NOMO-1 (cell line): ENCODE data around the gene DGKZ.
"Not testable (repeated sequence)": the region's sequence is repeated elsewhere in the genome, so short reads cannot be mapped to it uniquely, and the experiment has no call there.

ENCODE experiments used
- DNase-seq, 2 experiments: peaks; one replicate each; lab custom pipeline; 2025; ENCODE audit not compliant: unreplicated experiment in 2 of 2; lab: John Stamatoyannopoulos, UW

The DGKZ gene, protein sequence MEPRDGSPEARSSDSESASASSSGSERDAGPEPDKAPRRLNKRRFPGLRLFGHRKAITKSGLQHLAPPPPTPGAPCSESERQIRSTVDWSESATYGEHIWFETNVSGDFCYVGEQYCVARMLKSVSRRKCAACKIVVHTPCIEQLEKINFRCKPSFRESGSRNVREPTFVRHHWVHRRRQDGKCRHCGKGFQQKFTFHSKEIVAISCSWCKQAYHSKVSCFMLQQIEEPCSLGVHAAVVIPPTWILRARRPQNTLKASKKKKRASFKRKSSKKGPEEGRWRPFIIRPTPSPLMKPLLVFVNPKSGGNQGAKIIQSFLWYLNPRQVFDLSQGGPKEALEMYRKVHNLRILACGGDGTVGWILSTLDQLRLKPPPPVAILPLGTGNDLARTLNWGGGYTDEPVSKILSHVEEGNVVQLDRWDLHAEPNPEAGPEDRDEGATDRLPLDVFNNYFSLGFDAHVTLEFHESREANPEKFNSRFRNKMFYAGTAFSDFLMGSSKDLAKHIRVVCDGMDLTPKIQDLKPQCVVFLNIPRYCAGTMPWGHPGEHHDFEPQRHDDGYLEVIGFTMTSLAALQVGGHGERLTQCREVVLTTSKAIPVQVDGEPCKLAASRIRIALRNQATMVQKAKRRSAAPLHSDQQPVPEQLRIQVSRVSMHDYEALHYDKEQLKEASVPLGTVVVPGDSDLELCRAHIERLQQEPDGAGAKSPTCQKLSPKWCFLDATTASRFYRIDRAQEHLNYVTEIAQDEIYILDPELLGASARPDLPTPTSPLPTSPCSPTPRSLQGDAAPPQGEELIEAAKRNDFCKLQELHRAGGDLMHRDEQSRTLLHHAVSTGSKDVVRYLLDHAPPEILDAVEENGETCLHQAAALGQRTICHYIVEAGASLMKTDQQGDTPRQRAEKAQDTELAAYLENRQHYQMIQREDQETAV

DNA sequence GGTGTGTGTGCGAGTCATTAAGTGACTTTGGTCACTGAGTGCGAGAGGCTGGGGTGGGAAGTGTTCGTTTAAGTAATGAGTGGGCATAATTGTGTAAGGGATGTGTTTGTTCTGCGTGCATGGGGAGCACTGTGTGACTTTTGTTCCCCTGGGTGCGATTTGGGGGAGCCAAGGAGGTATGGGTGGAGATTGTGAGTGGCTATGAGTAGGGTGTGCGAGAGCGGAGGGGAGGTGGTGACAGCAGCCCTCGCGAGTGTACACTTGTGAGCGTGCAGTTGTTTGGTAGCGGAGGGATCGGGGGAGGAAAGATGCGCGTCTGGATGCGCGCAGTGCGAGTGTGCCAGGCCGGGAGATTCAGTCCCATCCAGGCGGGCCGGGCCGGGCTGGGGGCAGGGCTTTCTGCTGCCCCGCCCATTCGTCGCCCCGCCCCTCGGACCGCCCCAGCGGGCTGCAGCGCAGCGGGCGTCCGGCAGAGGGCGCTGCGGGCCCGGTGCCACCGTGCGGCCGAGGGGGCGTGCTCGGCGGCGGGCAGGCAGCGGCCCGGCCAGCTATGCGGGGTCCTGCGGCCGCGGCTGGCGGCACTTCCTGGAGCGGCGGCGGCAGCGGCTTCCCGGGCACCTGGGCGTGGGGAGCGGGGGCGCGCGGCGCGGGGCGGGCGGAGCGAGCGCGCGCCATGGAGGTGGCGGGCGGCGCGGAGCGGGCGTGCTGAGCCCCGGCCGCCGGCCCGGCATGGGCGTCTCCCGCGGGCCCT lies at the start of gene DGKZ:
Gene DGKZ, plus strand, starts transcription at position 578 of the 751 bp plus-strand sequence. CDS start 197 bp downstream, outside the sequence.
- peak; percentile 66 to 83 for DNase-seq

DNA sequence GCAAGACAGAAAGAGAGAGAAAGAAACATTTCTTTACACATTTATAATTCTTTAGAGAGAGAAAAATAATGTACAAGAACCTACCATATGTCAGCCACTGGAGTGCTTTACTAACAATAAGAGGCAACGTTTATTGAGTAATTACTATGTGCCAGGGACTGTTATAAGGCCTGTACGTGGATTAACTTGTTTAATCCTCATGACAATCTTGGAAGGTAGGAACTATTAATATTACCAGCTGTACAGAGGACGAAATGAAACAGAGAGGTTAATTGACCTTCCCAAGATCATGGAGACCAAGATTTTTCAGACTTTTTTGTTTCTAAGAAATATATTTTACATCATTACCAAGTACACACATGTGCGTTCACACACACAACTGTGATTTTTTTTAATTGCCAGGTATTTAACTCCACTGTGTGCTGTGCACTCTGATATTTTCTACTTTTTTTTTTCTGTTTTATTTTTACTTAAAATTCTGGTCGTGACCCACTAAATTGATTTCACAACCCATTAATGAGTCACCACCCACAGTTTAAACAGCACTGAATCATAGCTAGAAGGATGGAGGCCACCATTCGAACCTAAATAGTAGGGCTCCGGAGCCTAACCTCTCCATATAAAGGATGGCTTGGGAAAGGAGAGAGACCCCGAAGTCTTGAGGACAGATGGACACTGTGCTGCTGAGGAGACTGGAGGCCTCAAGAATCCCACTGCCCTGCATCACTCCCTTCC lies 48.4 kb upstream of the DGKZ start:
- DNase-seq: peak in 1 of 2 experiments; percentile 52

DNA sequence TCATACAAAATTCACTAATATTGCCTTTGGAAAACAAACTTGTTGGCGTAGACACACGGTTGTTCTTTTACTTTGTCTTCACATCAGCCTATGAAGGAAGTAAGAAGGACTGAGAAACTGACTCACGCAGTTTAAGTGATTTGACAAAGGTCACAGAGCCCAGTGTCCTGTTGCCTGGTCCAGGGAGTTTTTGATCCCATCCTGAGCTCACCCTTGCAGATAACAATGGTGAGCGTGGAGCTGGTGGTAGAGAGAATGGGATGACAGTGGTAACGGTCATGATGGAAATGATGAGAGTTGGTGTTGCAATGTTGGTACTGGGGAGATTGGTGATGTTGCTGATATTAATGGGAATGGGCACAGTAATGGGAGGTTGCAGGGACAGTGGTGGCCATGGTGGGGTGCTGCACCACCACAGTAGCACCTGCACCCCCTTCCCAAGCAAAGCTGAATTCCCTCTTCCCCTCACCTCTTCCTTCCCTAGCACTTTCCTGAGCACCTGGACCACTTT lies 47.8 kb upstream of the DGKZ start:
- DNase-seq: no peak

DNA sequence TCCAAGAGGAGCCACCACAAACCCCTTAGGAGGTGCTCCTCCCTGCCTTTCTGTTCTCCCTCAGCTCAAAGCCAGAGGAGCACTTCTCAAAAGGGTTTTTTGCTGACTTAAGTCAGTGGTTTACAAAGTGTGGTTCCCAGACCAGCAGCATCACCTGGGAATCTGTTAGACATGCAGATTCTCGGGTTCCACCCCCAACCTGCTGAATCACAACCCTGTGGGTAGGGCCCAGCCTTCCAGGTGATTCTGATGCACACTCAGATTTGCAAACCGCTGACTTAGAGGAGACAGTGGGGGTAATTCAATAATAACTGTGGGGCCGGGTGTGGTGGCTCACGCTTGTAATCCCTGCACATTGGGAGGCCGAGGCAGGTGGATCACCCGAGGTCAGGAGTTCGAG lies 47.0 kb upstream of the DGKZ start:
- no peak for DNase-seq

DNA sequence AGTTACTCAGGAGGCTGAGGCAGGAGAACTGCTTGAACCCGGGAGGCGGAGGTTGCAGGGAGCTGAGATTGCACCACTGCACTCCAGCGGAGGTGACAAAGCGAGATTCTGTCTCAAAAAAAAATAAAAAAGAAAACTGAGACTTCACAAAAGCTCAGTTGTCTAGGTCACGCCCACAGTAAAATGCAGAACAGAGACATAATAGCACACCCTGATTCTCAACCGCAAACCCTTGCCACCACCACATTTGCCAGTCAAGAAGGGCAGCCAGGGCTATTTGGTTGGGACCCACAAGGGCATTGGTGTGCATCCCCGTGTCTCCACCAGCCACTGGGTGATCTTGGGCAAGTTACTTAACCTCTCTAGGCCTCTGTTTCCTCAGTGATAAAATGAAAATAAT lies 44.4 kb upstream of the DGKZ start:
- DNase-seq: peak; percentile 45 to 79

DNA sequence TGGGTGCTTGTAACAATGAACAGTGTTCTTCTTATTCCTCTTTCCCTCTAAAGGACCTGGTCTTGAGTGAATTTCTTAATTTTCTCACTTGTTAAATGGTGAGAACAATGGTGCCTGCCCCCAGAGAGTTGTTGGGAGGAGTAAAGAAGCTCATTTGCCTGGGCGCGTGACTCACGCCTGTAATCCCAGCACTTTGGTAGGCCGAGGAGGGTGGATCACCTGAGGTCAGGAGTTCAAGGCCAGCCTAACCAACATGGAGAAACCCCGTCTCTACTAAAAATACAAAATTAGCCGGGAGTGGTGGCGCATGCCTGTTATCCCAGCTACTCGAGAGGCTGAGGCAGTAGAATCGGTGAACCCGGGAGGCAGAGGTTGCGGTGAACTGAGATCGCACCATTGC lies 43.2 kb upstream of the DGKZ start:
- DNase-seq: not testable (repeated sequence)

DNA sequence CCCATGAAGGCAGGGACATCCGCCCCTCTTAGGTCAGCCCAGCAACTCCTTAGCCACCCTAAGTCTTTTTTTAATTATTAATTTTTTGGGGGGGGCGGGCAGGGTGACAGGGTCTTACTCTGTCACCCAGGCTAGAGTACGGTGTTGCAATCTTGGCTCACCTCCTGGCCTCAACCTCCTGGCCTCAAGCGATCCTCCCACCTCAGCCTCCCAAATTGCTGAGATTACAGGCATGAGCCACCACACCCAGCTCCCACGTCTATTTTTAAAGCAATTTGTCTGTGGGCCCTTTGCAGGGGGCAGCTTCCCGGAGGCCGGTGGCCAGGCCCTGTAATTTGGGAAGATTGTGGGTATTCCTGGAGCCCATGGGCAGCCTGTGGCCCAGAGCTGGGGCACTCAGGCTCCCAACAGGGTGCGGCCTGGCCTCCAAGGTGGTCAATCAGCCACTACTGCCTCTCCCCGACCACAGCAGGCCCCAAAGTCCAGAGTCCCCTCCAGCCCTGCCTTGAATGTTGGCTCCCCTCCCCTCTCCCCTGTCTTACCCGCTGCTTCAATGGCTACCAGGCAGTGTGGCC lies 42.6 kb upstream of the DGKZ start:
- DNase-seq: no peak

DNA sequence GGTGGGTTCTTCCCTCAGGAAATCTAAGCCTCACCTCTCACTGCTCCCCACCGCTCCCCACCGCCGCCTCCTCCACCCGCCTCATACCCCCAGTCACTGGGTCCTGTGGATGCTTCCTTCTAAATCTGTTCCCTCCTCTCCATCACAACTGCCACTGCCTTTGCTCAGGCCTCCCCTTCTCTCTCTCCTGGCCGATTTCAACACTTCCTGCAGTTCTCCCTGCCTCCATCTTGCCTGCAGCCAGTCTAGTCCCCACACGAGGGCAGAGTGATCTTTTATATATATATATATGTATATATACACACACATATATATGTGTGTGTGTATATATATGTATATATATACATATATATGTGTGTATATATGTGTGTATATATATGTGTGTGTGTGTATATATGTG lies 42.0 kb upstream of the DGKZ start:
- DNase-seq: peak; percentile 88 to 94

DNA sequence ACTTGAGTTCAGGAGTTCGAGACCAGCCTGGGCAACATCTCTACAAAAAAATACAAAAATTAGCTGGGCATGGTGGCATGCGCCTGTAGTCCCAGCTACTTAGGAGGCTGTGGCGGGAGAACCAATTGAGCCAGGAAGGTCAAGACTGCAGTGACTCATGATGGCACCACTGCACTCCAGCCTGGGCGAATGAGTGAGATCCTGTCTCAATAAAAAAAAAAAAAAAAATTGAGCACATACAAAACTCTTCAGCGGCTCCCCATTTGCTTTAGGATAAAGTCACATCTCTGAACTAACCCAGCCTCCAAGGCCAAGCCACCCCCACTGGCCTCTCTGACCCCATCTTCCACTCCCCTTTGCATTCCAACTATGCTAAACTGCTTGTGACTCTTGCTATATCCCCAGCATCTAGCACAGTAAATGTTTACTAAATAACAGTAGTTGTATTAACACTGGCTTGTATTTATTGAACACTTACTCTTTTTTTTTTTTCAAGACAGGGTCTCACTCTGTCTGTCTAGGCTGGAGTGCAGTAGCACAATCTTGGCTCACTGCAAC lies 40.9 kb upstream of the DGKZ start:
- DNase-seq: no peak

DNA sequence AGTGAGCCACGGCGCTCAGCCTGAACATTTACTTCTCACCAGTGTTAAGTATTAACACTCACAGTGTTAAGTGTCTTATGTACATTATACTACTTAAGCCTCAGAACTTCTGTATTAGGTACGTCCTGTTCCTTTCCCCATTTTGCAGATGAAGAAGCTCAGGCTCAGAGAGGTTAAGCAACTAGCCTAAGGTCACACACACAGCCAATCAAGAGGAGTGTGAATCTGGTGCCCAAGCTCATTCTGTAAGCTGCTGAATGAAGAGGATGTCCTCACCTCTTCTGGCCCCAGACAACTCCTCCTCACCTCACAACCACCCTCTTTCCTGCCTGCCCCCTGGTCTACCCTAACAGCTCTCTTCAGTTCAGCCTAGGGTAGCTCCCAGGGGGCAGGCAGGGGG lies 39.9 kb upstream of the DGKZ start:
- no peak for DNase-seq

DNA sequence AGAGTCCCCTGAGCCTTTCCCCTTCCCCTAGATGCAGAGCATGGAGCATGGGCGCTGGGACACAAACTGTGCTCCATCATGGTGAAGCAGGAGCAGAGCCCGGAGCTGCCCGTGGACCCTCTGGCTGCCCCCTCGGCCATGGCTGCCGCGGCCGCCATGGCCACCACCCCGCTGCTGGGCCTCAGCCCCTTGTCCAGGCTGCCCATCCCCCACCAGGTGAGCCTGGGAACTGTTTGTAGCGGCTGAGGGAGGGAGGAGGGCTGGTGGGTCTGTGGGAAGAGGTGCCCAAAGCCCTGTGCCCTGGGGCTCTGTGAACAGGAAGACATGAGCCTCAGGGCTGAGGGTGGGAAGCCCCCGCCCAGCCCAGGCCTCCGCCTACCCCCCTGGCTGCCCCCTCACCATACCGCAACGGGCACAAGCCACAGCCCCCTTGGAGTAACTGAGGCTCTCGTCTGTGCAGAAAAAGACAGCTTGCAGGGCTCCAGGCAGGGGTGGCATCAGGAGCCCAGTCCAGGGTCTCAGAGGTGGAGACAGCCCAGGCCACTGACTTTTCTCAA lies 39.4 kb upstream of the DGKZ start:
- no peak for DNase-seq

DNA sequence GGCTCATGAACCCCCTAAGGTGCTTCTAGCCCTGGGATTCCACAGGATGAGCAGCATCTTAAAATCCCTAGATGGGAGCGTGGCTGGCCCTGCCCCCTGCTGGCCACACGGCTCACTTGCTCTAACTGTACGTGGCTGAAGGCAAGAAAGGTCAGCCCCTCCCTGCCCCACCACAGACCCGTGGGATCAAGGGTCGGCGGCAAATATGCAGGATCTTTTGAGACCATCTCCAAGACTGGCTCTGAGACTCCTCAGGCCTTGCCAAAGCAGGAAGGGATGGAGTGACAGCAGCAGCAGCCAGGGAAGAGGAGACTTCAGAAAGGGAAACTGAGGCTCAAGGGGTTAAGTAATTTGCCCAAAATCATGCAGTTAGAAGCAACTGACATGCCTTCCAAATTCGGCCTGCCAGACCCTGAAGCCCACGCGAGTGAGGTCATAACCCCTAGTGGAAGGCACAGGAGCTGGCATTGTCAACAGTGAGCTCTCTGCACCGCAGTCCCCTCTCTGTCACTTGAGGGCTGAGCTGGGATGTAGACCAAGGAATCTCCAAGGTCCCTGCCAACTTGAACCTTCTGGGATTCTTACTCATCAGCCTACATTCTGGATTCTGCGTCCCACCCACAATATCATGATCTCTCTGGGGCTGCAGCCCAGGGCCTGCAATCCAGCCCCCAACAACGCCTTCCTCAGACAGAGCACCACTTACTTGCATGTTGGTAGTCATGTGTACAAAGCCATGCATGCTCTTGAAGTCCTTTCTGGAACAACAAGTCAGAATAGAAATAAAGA lies 38.4 kb upstream of the DGKZ start:
- peak; percentile 31 to 52 for DNase-seq

DNA sequence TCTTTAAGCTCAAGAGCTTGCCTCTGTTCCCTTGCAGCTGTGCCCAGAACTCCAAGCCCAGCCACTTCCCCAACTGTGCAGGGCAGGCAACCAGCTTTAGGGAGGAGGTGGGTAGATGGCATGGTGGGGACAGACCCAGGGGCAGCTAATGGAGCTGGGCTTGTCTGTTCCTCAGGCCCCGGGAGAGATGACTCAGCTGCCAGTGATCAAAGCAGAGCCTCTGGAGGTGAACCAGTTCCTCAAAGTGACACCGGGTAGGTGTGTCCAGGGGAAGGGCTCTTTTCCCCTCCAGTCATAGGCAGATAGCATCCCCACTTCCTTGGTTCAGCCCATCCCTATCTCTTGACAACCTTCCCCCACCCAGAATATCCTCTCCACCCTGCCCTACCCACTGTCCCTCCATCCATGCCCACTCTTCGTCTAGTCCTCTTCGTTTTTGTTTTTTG lies 37.4 kb upstream of the DGKZ start:
- peak; percentile 60 to 71 for DNase-seq

DNA sequence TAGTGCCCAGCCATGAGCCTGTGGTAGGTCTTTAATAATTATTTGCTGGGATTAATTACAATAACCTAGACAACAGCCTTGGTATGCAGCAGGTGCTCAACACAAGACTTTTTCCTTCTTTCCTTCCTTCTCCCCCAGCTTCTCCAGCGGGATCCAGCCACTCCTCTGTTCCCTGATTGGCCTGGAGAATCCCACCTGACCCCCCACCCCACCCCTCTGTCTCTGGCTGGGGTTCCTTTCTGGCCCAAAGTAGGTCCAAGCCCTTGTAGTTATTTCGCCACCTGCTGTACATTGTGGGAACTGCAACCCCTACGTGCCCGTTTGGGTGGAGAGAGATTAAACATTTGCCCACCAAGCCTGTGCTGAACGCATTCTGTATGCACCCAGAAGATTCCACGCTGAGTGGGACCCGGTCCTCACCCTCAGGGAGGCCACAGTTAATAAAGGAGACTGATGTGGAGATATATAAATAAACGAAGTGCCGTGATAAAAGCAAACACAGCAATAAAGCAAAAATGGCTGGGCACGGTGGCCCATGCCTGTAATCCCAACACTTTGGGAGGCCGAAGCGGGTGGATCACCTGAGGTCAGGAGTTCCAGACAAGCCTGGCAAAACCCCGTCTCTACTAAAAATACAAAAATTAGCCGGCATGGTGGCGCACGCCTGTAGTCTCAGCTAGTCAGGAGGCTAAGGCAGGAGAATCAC lies 32.1 kb upstream of the DGKZ start:
- DNase-seq: peak; percentile 41 to 48

DNA sequence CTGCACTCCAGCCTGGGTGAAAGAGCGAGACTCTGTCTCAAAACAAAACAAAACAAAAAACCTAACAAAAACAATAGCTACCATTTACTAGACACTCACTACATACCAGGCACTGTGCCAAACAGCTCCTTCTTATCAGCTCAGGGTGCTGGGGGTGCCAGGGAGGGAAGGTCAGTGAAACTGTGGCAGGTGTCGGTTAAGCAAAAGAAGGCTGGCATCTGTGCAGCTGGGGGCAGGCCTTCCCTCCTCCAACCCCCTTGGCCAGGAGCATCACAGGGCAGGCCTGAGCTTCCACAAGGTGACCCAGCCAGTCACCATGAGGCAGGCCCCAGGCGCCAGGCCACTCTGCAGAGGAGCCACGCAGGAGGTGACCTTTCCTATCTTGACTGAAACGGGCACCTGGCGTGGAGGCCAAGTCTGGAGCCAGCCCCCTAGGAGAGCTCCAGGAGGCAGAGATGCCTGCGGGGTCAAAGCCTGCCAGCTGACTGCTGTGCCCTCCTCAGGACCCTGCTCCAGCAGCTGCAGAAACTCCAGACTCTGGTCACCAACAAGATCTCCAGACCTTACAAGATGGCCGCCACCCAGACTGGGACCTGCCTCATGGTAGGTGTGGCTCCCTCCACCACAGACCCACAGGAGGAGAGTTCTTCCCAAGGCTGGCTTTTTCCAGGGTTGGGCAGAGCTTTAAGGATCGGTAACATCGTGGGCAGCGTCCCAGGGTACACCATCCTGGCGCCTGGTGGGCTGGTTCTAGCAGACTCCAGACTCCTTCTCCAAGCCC lies 31.3 kb upstream of the DGKZ start:
- DNase-seq: no peak

DNA sequence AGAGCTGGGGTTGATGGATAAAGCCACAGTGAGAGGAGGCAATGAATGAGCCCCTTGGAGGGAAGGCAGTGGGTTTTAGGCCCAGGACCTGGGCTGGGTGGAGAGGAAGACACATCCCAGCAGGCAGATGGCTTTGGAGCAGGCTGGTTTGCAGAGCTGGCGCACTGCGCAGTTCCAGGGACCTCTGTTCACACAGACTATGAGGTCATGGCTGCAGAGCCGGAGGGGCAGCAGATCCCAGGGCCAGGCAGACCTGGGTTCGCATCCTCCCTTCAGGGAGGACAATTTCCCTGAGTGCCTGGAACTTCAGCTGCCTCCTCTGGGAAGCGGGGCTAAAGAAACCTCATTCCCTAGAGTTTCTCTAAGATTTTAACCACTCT lies 28.2 kb upstream of the DGKZ start:
- DNase-seq: no peak

DNA sequence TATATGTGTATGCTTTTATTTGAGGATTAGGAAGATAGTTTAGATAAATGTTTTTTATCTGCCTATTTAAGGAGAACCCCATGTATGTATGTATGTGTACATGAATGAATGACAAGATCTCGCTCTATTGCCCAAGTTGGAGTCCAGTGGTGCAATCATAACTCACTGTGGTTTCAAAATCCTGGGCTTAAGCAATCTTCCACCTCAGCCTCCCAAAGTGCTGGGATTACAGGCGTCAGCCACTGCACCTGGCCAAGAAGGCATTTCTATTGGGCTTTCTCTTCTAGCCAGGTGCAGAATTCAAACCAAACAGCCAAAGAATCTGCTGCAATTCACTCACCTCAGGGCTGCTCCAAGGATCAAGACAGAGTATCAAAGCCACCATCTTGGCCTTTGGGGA lies 25.5 kb upstream of the DGKZ start:
- DNase-seq: peak; percentile 44 to 72
